ENCODE measurements around the gene OR6P1. TPM values are rescaled to one million over a fixed set of nuclear protein-coding genes. Genes with fewer than 3 reads are reported as not detected.

The OR6P1 gene
- total and polyA plus RNA-seq, 2 experiments from 2014 or later: not detected

DNA sequence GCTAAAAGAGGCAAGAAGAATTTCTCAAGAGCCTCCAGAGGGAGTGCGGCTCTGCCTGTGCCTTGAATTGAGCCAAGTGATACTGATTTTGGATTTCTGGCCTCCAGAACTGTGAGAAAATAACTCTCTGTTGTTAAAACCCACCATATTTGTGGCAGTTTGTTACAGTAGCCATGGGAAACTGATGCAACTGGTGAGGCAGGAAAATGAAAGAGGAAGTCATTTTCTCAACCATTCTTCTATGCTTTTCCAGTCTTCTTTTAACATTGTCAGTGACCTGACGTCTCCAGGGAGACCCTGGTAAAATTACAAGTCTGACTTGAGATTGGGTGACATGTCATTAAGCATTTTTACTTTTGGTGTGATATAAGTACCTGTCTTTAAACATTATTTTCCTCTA is 5.8 kb downstream of the OR6P1 start:
- TF ChIP-seq, protein P1, sequence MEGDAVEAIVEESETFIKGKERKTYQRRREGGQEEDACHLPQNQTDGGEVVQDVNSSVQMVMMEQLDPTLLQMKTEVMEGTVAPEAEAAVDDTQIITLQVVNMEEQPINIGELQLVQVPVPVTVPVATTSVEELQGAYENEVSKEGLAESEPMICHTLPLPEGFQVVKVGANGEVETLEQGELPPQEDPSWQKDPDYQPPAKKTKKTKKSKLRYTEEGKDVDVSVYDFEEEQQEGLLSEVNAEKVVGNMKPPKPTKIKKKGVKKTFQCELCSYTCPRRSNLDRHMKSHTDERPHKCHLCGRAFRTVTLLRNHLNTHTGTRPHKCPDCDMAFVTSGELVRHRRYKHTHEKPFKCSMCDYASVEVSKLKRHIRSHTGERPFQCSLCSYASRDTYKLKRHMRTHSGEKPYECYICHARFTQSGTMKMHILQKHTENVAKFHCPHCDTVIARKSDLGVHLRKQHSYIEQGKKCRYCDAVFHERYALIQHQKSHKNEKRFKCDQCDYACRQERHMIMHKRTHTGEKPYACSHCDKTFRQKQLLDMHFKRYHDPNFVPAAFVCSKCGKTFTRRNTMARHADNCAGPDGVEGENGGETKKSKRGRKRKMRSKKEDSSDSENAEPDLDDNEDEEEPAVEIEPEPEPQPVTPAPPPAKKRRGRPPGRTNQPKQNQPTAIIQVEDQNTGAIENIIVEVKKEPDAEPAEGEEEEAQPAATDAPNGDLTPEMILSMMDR (IDR thresholded peaks at IDR 0.05; ENCODE audit: low read depth, low read length): no peak

DNA sequence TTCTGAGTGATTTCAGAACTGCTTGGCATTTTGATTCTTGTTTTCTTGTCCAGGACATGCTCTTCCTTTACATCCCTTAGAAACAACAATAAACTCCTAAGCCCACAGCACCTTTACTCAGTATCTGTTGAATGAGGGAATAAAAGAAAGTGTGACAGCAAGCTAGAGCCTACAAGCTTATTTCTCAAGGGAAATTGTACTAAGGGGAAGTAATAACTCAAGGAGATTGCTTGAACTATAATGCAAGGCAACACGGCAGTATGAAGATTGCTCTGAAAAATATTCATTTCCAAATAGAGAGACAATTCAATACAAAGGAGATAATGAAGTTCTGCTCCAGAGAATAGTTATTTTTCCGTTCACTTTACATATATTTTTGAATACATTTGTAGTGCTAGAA is 6.5 kb downstream of the OR6P1 start:
- Histone ChIP-seq H3K9me3 (ENCODE audit: low read depth) (no peaks in the 10 kb centered on the region), H3K4me3 (no peak overlapping the region), H3K27me3 (no peaks in the 10 kb centered on the region), H3K36me3 (no peaks in the 10 kb centered on the region), H3K4me1 (ENCODE audit: low read depth) (peaks cover 3% of the 10 kb centered on the region), H3K27ac (no peak overlapping the region)
- TF ChIP-seq, protein P1 (IDR thresholded peaks at IDR 0.05; ENCODE audit: low read depth, low read length): no peak
- DNase-seq (ENCODE audit: low read depth in 1 of 2, low spot score in 1 of 2): no peak

More for the DNA sequence above, 5.8 kb downstream of the OR6P1 start:
- no peak for DNase-seq (ENCODE audit: low read depth in 1 of 2, low spot score in 1 of 2)
- Histone ChIP-seq H3K27ac (no peak overlapping the region), H3K4me3 (no peak overlapping the region), H3K36me3 (no peaks in the 10 kb centered on the region), H3K4me1 (ENCODE audit: low read depth) (peaks cover 3% of the 10 kb centered on the region), H3K27me3 (no peaks in the 10 kb centered on the region), H3K9me3 (ENCODE audit: low read depth) (no peaks in the 10 kb centered on the region)

DNA sequence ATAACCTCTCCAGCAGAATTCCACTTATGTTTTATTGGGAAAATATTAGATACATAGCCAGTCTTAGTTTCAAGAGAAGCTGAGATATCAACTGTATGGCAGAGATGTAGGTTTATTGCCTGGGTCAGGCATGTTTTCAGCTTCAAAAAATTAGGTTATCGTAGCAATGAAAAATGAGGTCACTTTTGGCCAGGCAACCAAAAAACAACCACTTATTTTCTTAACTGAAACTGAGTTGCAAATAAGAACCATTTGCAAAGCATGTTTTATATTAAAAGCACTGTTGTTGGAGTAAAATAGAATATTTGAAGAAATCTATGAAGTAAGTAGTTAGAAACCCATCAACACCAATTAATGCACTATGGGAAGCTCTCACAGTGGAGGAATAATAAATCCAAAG is 10.7 kb downstream of the OR6P1 start:
- Histone ChIP-seq H3K27ac (no peak overlapping the region), H3K27me3 (no peaks in the 10 kb centered on the region), H3K9me3 (ENCODE audit: low read depth) (no peaks in the 10 kb centered on the region), H3K4me3 (no peak overlapping the region), H3K36me3 (no peaks in the 10 kb centered on the region), H3K4me1 (ENCODE audit: low read depth) (peaks cover 3% of the 10 kb centered on the region)
- TF ChIP-seq, protein P1 (IDR thresholded peaks at IDR 0.05; ENCODE audit: low read depth, low read length): no peak
- no peak for DNase-seq (ENCODE audit: low read depth in 1 of 2, low spot score in 1 of 2)

DNA sequence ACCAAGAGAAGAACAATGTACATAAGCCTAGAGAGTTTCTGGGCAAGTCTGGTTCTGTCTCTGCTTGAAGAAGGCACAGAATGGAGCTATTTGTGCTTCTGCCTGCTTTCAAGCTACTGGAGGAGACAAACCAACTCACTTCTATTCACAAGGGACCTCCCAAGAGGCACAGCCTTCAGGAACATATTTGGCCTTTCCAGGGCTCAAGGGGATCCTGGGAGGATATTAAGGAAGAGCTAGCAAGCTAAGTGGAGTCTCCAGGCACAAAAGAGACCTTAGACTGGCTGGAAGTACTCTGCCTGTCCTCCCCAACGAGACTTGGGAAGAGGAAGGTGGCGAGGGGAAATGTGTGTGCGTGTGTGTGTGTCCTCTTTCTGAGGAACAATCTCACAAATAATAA is 16.0 kb downstream of the OR6P1 start, which contains the start of gene OR6Y1:
TSS of gene OR6Y1 (minus strand) at position 54 of the 400 bp plus-strand sequence. CDS start 6,300 bp downstream, outside the sequence.
- Histone ChIP-seq H3K4me1 (ENCODE audit: low read depth) (no peaks in the 10 kb centered on the region), H3K36me3 (no peaks in the 10 kb centered on the region), H3K4me3 (no peak within 1 kb of the TSS), H3K27me3 (no peaks in the 10 kb centered on the region), H3K27ac (no peak within 1 kb of the TSS), H3K9me3 (ENCODE audit: low read depth) (no peaks in the 10 kb centered on the region)
- DNase-seq (ENCODE audit: low read depth in 1 of 2, low spot score in 1 of 2): no peak
- TF ChIP-seq, protein P1 (IDR thresholded peaks at IDR 0.05; ENCODE audit: low read depth, low read length): no peak

DNA sequence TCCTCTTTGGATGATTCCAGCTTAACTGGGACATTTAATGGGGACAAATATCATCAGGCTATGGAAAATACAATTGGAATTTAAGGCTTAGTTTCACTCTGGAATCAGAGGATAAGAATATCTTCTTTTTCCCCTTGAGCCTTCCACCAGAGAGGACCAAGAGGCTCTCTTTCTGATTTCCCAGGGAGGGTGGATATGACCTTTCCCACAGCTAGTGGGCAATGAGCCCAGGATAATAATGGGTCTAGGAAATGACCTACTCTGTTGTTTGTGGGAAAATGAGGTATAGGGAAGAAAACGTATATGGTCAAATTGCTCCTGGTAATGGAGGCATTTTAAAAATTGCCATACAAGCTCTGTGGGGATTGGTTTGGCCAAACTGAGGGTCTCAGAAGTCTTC is 18.1 kb downstream of the OR6P1 start:
- Histone ChIP-seq H3K9me3 (ENCODE audit: low read depth) (no peaks in the 10 kb centered on the region), H3K4me1 (ENCODE audit: low read depth) (no peaks in the 10 kb centered on the region), H3K36me3 (no peaks in the 10 kb centered on the region), H3K27me3 (no peaks in the 10 kb centered on the region), H3K4me3 (no peak overlapping the region), H3K27ac (no peak overlapping the region)
- TF ChIP-seq, protein P1 (IDR thresholded peaks at IDR 0.05; ENCODE audit: low read depth, low read length): no peak
- DNase-seq (ENCODE audit: low read depth in 1 of 2, low spot score in 1 of 2): no peak

DNA sequence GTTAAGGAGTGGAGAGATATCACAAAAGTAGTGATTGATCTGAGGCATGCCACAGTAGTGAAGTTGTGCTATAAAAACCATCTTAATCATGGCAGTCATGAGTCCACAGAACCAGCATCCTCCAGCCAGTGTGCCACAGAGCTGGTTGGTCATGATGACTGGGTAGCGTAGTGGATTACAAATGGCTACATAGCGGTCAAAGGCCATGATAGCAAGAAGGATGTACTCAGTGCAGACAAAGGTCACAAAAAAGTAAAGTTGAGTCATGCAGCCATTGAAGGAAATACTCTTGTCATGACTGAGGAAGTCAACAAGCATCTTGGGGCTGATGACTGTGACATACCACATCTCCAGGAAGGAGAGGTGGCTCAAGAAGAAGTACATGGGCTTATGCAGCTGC is 22.8 kb downstream of the OR6P1 start:
- Histone ChIP-seq H3K36me3 (no peaks in the 10 kb centered on the region), H3K4me3 (no peak overlapping the region), H3K9me3 (ENCODE audit: low read depth) (no peaks in the 10 kb centered on the region), H3K4me1 (ENCODE audit: low read depth) (no peaks in the 10 kb centered on the region), H3K27me3 (no peaks in the 10 kb centered on the region), H3K27ac (no peak overlapping the region)
- no peak for DNase-seq (ENCODE audit: low read depth in 1 of 2, low spot score in 1 of 2)
- TF ChIP-seq, protein P1 (IDR thresholded peaks at IDR 0.05; ENCODE audit: low read depth, low read length): no peak
